Stomach (tissue), 9 donors: Measurements from ENCODE around the gene BHLHE23. TPM values are rescaled to one million over a fixed set of nuclear protein-coding genes. Genes with fewer than 3 reads are reported as not detected.

Experiments
- DNase-seq, 2 donors: peaks; one replicate each; pipeline versions ENCODE4 v3.0.0 to v3.0.0-alpha.2; 2013 to 2019
- H3K27ac ChIP-seq, 5 donors: fragments of 200-600 bp in 4 of 5; sonication (generic) in 4 of 5; one replicate each; pipeline ENCODE4 v1.5.1; 2013 to 2019; ENCODE audit warnings: mild to moderate bottlenecking in 1 of 5, moderate library complexity in 1 of 5
- H3K27me3 ChIP-seq, 3 donors: fragments of 200-600 bp; sonication (generic); one replicate each; pipeline ENCODE4 v1.5.1; 2017 to 2019; ENCODE audit warnings: mixed run types in 1 of 3
- H3K36me3 ChIP-seq, 4 donors: fragments of 200-600 bp; sonication (generic); 1 replicate in 3 of 4; 2 replicates in 1 of 4; pipeline ENCODE4 v1.5.1; 2016 to 2019
- H3K4me1 ChIP-seq, 4 donors: fragments of 200-600 bp; sonication (generic); one replicate each; pipeline ENCODE4 v1.5.1; 2016 to 2019
- H3K4me3 ChIP-seq, 4 donors: fragments of 200-600 bp; sonication (generic) in 3 of 4; one replicate each; pipeline ENCODE4 v1.5.1; 2016 to 2019; ENCODE audit warnings: mild to moderate bottlenecking in 1 of 4
- H3K9me3 ChIP-seq, 4 donors: fragments of 200-600 bp; sonication (generic); one replicate each; pipeline ENCODE4 v1.5.1; 2016 to 2019
- EP300 ChIP-seq: sonication (generic); formaldehyde crosslinking; IDR thresholded peaks from one replicate; pipeline ENCODE4 v1.6.1; 2017; ENCODE audit warnings: antibody characterized with exemption
- POLR2A ChIP-seq, 4 donors: fragments of 450-650 bp; IDR thresholded peaks; one replicate each; pipeline ENCODE4 v1.6.1; 2016; ENCODE audit warnings: antibody characterized with exemption in 4 of 4, control low read depth in 2 of 4, mild to moderate bottlenecking in 1 of 4, moderate library complexity in 1 of 4
- POLR2AphosphoS5 ChIP-seq, 3 donors: sonication (generic); formaldehyde crosslinking; IDR thresholded peaks; one replicate each; pipeline ENCODE4 v1.6.1; 2016; ENCODE audit warnings: antibody characterized with exemption in 3 of 3
- WGBS, 5 donors: extraction: QIAGEN DNeasy Blood & Tissue Kit in 3 of 5; methylation state at CpG; one replicate each; pipeline versions ENCODE4 v1.1.5 to v1.1.7; 2013 to 2018; 5-methylcytosine and 5-hydroxymethylcytosine counted together
- intact Hi-C: fragments of 100-400 bp; cut with DNase I; formaldehyde crosslinking; loops from one replicate; pipeline ENCODE4 v1.15.1; 2023; ENCODE audit warnings: low total_unique reads
- polyA plus RNA-seq, 3 donors: library from polyadenylated mRNA; stranded (reverse); fragments of 200-250 nt; gene quantifications; one replicate each; pipeline ENCODE4 v1.2.3, GENCODE V29; 2013
- total RNA-seq, 5 donors: library from RNA; depleted of rRNA; stranded (reverse); fragments of >200 nt; gene quantifications; one replicate each; pipeline versions ENCODE4 v1.1.0 to v1.2.3, GENCODE V29; 2014 to 2016
- TF ChIP-seq, protein P1 (sequence below), 7 experiments: fragments of 450-650 bp in 4 of 7; fragments of 200-600 bp in 3 of 7; sonication (generic) in 3 of 7; IDR thresholded peaks; one replicate each; pipeline ENCODE4 v1.5.1; 2016 to 2019; ENCODE audit warnings: antibody characterized with exemption in 7 of 7, control low read depth in 2 of 7, mild to moderate bottlenecking in 1 of 7
- donor health status: healthy with polysubstance abuse.
- donor health status: Bipolar disorder and iron deficiency.
- donor health status: healthy.

Gene BHLHE23
- total and polyA plus RNA-seq, 8 donors = 0.55 TPM; not detected in 7

DNA sequence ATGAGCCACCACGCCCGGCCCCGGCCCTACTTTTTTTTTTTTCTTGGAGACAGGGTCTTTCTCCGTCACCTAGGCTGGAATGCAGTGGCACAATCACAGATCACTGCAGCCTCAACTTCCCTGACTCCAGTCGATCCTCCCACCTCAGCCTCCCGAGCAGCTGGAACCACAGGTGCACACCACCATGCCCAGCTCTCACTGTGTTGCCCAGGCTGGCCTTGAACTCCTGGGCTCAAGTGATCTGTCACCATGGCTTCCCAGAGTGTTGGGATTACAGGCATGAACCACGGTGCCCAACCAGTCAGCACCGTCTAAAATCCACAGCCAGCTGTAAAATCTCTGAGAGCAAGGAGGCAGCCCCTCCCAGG is 36.8 kb downstream of the BHLHE23 start:
- Histone ChIP-seq H3K36me3 (peaks cover 0 to 27% (median 8%) of the 10 kb centered on the region in 4 donors), H3K4me1 (peaks cover 7 to 18% (median 14%) of the 10 kb centered on the region in 4 donors), H3K27ac (no peak overlapping the region), H3K27me3 (peaks cover 13 to 69% (median 46%) of the 10 kb centered on the region in 3 donors), H3K9me3 (no peaks in the 10 kb centered on the region), H3K4me3 (no peak overlapping the region)
- 70 to 77% (median 75%) methylated on average over 8 of the region's 8 CpGs for WGBS, 5 donors
- intact Hi-C loops = no loop called here
- TF ChIP-seq EP300 = no peak
- no peak for TF ChIP-seq POLR2A (IDR thresholded peaks at IDR 0.05)
- TF ChIP-seq POLR2AphosphoS5 (IDR thresholded peaks at IDR 0.05) = no peak
- TF ChIP-seq, protein P1, sequence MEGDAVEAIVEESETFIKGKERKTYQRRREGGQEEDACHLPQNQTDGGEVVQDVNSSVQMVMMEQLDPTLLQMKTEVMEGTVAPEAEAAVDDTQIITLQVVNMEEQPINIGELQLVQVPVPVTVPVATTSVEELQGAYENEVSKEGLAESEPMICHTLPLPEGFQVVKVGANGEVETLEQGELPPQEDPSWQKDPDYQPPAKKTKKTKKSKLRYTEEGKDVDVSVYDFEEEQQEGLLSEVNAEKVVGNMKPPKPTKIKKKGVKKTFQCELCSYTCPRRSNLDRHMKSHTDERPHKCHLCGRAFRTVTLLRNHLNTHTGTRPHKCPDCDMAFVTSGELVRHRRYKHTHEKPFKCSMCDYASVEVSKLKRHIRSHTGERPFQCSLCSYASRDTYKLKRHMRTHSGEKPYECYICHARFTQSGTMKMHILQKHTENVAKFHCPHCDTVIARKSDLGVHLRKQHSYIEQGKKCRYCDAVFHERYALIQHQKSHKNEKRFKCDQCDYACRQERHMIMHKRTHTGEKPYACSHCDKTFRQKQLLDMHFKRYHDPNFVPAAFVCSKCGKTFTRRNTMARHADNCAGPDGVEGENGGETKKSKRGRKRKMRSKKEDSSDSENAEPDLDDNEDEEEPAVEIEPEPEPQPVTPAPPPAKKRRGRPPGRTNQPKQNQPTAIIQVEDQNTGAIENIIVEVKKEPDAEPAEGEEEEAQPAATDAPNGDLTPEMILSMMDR (IDR thresholded peaks at IDR 0.05) = no peak
- DNase-seq = no peak

DNA sequence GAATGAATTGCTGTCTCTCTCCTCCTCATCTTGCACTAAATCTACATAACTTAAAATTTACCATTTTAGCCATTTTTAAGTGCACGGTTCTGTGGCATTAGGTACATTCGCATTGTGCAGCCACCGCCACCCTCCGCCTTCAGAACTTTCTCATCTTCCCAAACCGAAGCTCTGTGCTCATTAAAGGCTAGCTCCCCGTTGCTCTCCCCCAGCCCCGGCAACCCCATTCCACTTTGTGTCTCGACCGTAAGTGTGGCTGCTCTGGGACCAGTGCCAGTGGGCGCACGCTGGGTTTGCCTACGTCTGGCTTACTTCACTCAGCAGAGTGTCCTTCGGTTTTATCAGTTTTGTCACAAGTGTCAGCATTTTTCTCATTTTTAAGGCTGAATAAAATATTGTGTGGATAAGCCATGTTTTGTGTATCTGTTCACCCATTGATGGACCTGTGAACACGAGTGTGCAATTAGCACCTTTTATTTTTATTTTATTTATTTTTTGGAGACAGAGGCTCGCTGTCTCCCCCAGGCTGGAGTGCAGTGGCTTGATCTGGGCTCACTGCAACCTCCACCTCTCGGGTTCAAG is 37.5 kb downstream of the BHLHE23 start:
- Histone ChIP-seq H3K36me3 (peaks cover 0 to 33% (median 15%) of the 10 kb centered on the region in 4 donors), H3K4me3 (no peak overlapping the region), H3K27me3 (peaks cover 13 to 62% (median 39%) of the 10 kb centered on the region in 3 donors), H3K27ac (no peak overlapping the region), H3K4me1 (peaks cover 7 to 17% (median 14%) of the 10 kb centered on the region in 4 donors), H3K9me3 (no peaks in the 10 kb centered on the region)
- intact Hi-C loops = no loop called here
- DNase-seq = no peak
- TF ChIP-seq, protein P1 (IDR thresholded peaks at IDR 0.05) = no peak
- no peak for TF ChIP-seq EP300
- no peak for TF ChIP-seq POLR2A (IDR thresholded peaks at IDR 0.05)
- no peak for TF ChIP-seq POLR2AphosphoS5 (IDR thresholded peaks at IDR 0.05)
- WGBS, 5 donors = 41 to 55% (median 47%) methylated on average over 16 of the region's 16 CpGs

DNA sequence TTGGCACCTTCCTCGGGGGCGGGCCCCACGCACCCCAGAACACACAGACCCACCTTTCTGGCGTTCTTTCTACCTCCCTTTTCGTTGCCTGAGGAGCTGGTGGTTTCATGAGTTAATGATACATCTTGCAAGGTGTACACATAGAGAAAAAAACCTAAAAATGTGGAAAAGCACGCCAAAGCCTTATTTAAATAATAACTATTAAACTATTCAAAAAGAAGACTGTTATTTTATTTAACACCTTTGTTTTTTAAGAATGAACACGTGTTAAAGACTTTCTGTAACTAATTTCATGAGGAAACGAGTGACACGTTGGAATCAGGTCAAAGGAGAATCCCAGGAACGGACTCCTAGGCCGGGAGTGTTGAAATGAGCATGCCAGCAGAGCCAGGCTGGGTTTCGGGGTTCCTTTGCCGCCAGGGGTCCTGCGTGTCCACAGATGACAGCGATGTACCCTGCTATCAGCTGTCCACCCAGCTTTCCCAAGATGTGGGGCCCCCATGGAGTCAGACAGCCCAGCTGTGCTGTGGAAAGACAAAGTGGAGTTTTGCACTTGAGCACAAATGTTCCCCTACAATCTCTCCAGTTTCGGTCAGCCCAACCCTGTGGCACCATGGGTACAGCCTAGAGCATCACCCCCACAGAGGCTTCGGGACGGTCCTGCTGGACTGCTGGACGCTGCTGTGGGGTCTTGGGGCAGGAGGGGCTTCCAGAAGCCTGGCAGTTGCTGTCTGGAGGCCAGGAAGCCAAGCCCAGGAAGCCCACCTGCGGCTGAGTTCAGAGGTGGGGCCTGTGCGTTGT is 38.2 kb downstream of the BHLHE23 start:
- no peak overlapping the region for H3K4me3 ChIP-seq
- peaks cover 0 to 40% (median 22%) of the 10 kb centered on the region in 4 donors for H3K36me3 ChIP-seq
- DNase-seq = no peak
- H3K27ac ChIP-seq = no peak overlapping the region
- no peaks in the 10 kb centered on the region for H3K9me3 ChIP-seq
- TF ChIP-seq, protein P1 (IDR thresholded peaks at IDR 0.05) = no peak
- no peak for TF ChIP-seq POLR2A (IDR thresholded peaks at IDR 0.05)
- no peak for TF ChIP-seq EP300
- TF ChIP-seq POLR2AphosphoS5 (IDR thresholded peaks at IDR 0.05) = no peak
- WGBS, 5 donors = 59 to 65% (median 61%) methylated on average over 21 of the region's 21 CpGs
- H3K27me3 ChIP-seq = peaks cover 13 to 56% (median 32%) of the 10 kb centered on the region in 3 donors
- H3K4me1 ChIP-seq = peaks cover 7 to 14% (median 13%) of the 10 kb centered on the region in 4 donors
- intact Hi-C loops = no loop called here

DNA sequence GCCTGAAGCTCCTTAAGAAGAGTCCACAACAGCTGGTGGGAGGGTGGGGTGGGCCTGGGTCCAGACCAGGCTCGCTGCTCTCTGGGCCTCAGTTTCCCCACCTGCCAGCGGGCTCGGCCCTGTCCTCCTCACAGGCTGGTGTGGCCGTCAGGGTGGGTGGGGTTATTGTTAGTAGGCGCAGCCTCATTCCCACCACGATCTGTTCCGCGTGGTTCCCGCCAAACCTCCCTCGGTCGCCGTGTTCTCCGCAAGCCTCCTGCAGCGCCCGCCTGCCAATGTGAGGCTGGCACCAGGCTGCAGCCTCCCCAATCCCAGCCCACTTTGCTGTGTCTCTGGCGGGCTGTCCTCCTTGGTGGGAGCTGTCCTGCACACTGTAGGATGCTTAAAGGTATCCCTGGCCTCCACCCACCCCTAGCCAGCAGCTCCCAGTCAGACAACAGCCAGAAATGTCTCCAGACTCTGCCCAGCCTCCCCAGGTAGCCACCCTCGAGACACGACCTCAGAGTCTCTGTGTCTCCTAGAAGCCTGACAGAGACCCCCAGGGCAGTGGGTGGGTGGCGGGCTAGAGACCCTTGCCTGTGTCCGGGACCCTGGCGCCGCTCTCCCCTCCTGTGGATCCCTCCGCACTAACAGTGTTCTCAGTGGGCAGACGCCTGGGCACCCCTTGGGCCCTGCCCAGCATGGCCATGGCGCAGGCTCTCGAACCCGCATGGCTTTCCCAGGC is 39.0 kb downstream of the BHLHE23 start:
- WGBS, 5 donors = 85 to 91% (median 88%) methylated on average over 20 to 27 of the region's 27 CpGs
- DNase-seq = no peak
- peaks cover 0 to 48% (median 30%) of the 10 kb centered on the region in 4 donors for H3K36me3 ChIP-seq
- no peak overlapping the region for H3K4me3 ChIP-seq
- no peaks in the 10 kb centered on the region for H3K9me3 ChIP-seq
- H3K4me1 ChIP-seq = peaks cover 3 to 7% (median 6%) of the 10 kb centered on the region in 4 donors
- TF ChIP-seq POLR2A (IDR thresholded peaks at IDR 0.05) (no peak), POLR2AphosphoS5 (IDR thresholded peaks at IDR 0.05) (no peak), EP300 (no peak)
- TF ChIP-seq, protein P1 (IDR thresholded peaks at IDR 0.05) = no peak
- H3K27me3 ChIP-seq = peaks cover 5 to 48% (median 24%) of the 10 kb centered on the region in 3 donors
- H3K27ac ChIP-seq = no peak overlapping the region
- intact Hi-C loops = no loop called here
